AG08395 (cell line): ENCODE data around the gene ANAPC2.

ENCODE experiments used
- DNase-seq: peaks from one replicate; pipeline ENCODE4 v3.0.0; 2012; ENCODE audit warnings: mixed read lengths, low spot score

The ANAPC2 gene

DNA sequence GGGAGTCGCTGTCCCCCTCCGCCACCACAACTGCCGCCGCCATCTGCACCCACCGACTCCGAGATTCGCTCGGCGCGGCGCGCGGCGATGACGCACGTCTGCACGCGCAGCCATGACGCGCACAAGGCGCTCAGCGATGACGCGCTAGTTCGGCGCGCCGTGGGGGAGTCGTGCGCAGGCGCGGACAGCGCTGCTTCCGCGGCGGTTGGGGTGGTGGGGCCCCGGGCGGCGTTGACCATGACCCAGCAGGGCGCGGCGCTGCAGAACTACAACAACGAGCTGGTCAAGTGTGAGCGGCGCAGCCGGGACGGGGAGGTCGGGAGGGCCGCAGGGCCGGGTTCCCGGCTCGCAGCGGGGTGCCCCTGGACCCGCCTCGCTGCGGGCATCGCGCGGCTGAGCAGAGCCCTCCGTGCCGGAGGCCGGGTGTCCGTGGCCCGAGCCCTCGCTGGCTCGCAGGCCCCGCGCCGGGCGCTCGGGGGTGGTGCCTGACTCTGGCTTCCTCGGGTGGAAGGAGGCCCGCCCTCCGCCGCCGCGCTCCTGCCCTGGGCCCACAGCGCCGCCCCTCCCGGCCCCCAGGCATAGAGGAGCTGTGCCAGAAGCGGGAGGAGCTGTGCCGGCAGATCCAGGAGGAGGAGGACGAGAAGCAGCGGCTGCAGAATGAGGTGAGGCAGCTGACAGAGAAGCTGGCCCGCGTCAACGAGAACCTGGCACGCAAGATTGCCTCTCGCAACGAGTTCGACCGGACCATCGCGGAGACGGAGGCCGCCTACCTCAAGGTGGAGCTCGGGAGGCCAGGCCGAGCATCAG lies at the start of gene ANAPC2, which contains the start of gene SSNA1:
Gene ANAPC2, minus strand, starts transcription at position 71 of the 807 bp plus-strand sequence. Its CDS starts 28 bp downstream, at position 43.
Gene SSNA1, plus strand, starts transcription at position 187 of the 807 bp plus-strand sequence. Its CDS starts 51 bp downstream, at position 238.
- DNase-seq, result peak; percentile 97

DNA sequence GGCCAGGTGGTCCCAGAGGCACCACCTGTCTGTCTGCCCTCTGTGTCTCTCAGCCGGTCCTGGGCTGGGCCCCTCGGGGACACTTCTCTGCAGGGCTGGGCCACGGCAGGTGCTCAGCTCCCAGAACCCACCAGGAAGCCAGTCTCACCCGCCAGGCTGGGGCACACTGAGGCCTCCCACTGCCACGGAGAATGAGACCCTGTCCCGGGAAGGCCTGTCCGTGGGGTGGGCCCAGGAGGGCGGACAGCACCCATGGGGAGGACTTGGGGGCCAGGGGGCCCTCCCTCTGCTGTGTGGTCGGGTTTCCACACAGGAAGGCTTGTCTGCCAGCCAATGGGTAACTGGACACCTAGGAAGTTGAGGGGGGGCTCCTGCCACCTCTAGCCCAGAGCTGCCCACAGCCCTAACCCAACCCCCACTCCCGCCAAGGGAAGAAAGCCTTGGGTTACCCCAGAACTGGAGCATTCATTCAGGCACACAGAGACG lies 48.6 kb upstream of the ANAPC2 start:
- no peak for DNase-seq

DNA sequence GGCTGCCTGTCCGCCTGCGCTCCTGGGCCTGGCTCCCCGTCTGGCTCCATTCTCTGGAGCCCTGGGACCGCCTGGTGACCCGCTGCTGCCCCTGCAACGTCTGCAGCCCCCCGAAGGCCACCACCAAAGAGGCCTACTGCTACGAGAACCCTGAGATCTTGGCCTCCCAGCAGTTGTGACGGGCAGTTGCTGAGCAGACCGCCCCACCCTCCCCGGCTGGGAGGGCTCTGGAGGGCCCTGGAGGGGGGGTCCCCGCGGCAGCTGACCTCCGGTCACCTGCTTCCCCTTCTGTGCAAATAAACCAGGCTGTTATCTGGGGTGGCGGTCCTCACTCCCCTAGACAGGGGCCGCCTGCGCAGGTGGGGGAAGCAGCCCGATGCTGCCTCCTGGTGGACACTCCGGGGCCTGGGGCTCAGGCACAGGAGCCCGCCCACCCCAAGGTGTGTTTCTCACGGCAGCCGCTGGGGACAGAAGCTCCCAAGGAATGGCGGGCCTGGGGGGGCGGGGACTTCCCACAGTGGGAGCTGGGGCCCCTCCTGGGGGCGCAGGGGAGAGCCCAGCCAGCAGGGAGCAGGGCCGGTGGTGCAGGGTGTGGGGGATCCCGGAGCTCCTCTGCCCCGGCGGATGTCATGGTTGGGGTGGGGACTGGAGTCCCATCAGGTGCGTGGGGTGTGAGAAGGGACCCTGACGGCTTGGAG lies 48.0 kb upstream of the ANAPC2 start:
- DNase-seq, result peak; percentile 91

DNA sequence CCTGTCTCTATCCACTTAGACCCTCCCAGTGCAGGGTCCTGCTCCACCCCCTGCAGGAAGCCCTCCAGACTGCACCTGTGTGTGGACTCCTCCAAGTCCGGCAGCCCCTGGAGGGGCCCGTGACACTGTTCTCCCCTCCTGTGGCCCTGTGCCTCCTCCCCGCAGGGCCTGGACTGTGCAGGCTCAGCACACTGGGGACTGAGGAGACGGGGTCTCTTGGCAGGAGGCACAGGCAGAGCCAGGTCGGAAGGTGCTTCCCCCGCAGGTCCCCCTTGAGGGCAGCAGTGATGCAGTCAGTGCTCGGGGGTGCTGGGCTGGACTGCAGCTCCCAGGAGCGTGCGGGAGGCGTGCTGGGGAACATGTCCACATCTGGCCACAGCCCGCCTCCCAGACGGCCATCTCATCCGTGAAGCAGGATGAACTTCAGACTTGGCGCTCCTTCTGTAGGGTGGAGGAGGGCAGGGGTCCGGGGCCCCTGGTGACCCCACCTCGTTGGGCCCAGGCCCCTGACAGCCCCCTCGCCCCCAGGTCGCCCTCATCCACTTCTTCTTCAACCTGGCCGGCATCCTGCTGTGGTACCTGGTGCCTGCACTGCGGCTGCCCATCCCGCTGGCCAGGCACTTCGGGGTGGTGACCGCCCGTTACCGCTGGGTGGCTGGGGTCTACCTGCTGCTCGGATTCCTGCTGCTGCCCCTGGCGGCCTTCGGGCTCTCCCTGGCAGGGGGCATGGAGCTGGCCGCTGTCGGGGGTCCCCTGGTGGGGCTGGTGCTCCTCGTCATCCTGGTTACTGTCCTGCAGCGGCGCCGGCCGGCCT lies 47.3 kb upstream of the ANAPC2 start:
- DNase-seq, result no peak

- no peak for DNase-seq
Observed at GRCh38 chr9:137234758-137235423, 46.5 kb upstream of the ANAPC2 start.

- DNase-seq, result no peak
Observed at GRCh38 chr9:137234055-137234697, 45.8 kb upstream of the ANAPC2 start.

DNA sequence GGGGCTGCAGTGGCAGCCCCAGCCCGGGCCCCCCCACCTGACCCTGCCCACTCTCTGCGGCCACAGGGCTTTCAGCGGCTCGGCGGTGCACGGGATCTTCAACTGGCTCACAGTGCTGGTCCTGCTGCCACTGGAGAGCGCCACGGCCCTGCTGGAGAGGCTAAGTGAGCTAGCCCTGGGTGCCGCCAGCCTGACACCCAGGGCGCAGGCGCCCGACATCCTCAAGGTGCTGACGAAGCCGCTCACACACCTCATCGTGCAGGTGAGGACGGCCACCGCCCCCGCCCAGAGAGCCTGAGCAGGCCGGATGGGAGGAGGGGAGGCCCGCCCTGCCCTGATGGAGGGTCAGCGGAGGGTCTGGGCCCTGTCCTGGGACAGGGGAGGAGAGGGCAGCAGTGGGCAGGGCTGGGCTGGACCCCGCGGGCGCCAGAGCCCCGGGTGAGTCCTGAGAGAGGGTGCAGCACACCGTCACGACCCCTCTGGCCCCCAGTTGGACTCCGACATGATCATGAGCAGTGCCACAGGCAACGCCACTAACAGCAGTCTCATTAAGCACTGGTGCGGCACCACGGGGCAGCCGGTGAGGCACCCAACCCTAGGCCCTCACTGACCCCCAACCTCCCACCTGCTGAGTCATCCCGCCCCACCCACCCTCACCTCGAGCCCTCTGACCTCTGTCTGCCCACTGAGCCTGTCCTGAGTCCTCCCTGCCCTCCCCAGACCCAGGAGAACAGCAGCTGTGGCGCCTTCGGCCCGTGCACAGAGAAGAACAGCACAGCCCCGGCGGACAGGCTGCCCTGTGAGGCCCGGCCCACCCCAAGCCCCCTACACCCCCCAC lies 45.0 kb upstream of the ANAPC2 start:
- no peak for DNase-seq

DNA sequence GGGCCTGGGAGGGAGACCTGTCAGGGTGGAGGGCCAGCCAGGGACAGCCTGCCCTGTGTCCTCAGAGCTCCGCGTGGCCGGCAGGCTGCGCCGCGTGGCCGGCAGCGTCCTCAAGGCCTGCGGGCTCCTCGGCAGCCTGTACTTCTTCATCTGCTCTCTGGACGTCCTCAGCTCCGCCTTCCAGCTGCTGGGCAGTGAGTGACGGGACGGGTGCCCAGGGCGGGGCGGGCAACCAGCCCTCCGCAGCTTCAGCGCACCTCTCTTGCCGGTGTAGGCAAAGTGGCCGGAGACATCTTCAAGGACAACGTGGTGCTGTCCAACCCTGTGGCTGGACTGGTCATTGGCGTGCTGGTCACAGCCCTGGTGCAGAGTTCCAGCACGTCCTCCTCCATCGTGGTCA lies 44.1 kb upstream of the ANAPC2 start:
- DNase-seq, result no peak

DNA sequence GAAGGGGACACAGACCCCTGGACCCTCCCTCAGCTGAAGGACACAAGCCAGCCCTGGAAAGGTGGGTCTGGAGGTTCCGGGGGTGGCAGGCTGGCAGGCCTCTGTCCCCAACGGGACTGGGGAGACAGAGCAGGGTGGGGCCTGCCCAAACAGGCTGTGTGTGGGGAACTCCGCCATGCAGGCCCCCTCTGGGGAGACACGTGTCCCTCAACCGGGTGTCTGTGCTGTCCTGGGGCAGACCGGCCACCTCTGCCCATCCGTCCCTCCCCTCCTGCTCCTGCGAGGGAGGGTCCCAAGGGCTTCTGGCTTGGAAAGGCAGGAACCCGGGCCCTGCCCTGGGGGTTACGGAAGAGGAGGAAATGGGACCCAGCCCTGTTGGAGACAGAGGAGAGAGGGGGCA lies 43.7 kb upstream of the ANAPC2 start:
- no peak for DNase-seq

DNA sequence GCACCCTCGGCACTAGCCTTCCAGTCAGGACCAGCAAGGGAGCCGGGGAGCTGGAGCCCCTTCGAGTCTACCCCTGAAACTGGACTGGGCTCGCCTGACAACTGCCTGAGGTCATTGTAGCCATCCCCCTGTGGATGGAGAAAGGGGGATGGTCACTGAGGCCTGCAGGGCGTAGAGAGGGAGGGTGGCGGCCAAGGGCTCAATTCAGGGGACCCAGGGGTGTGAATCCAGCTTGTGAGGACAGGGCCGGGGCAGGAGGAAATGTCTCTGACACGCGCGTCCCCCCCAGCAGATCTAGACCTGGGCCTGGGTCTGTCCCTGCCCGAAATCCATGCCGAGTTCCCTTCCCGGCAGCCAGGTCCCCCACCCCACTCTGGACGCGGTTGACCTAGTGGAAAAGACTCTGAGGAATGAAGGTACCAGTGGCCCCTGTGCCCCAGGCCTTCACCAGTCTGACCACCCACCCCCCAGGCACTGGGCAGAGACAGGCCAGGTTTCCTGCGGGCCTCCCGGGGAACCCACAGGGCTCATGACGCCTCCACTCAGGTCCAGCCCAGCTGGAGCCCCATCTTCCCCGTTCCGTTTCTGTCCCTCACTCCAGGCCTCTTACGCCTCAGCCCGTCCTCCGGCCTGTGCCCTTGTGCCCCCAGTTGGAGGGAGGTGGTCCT lies 43.1 kb upstream of the ANAPC2 start:
- no peak for DNase-seq

- DNase-seq, result no peak
Observed at GRCh38 chr9:137230705-137231371, 42.5 kb upstream of the ANAPC2 start, which contains the start of gene SLC34A3. SLC34A3 (plus strand) TSS chr9:137230901; CDS start chr9:137231703, 802 bp downstream.

GRCh38 chr9:137229903-137230704 lies 41.7 kb upstream of the ANAPC2 start:
- no peak for DNase-seq

GRCh38 chr9:137228968-137229896 lies 40.9 kb upstream of the ANAPC2 start:
- DNase-seq, result no peak

- DNase-seq, result no peak
Observed at GRCh38 chr9:137228506-137228967, 40.2 kb upstream of the ANAPC2 start.

DNA sequence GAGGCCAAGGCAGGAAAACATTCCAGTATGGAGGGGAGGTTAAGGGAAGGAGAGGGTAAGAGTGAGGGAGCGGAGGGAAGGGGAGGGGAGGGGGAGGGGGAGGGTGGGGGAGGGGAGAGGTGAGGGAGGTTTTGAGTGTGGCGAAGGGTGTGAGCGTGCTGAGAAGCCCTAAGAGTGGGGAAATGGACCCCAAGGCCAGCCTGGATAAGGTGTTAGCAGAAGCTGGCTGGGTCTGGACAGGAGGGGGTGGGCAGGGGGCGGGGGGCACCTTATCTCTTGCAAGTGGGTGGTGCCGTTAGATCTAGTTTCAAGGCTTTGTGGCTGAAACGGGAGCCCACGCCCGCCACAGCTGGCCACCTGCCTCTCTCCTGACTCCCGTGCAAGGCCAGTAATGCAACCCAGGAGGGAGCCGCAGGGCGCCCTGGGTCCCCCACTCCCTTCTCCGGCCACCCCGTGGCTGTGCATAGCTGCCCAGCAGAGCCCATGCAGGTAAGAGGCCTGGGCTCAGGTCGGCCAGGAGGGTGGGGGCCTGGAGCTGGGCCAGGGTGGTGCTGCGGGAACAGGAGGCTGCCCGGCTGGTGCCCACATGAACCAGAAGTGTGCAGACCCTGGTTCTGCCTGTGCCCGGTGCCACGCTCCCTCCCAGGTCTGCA lies 39.6 kb upstream of the ANAPC2 start:
- DNase-seq, result no peak
